NCI-H1694 treated with DMSO at 0.1 percent for 48 hours (cell line): ENCODE results near the gene RPS18.

Experiments used
- DNase-seq: peaks from one replicate; lab custom pipeline; 2025; lab: John Stamatoyannopoulos, UW

RPS18 gene

DNA sequence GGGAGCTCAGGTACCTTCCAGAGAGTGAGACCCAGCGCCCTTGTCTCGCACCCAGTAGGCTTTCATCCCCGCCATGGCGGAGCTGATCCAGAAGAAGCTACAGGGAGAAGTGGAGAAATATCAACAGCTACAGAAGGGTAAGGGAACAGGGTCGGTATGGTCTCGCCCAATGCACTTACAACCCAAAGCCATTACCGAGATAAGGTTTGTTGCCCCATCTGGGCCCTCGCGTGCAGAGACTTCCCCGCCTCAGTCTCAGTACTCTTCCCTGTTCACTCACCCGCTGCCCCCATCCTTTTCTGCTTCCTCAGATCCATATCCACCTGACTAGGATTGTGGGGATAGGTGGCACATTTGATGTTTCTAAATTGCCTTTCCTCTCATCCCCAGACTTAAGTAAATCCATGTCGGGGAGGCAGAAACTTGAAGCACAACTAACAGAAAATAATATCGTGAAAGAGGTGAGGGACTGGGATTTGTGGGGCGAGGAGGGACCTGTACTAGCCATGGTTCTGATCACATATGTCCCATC is 18.0 kb downstream of the RPS18 start:
- no peak for DNase-seq

GRCh38 chr6:33290459-33290858 is 18.6 kb downstream of the RPS18 start:
- DNase-seq: no peak

GRCh38 chr6:33292996-33293682 is 21.3 kb downstream of the RPS18 start:
- no peak for DNase-seq

DNA sequence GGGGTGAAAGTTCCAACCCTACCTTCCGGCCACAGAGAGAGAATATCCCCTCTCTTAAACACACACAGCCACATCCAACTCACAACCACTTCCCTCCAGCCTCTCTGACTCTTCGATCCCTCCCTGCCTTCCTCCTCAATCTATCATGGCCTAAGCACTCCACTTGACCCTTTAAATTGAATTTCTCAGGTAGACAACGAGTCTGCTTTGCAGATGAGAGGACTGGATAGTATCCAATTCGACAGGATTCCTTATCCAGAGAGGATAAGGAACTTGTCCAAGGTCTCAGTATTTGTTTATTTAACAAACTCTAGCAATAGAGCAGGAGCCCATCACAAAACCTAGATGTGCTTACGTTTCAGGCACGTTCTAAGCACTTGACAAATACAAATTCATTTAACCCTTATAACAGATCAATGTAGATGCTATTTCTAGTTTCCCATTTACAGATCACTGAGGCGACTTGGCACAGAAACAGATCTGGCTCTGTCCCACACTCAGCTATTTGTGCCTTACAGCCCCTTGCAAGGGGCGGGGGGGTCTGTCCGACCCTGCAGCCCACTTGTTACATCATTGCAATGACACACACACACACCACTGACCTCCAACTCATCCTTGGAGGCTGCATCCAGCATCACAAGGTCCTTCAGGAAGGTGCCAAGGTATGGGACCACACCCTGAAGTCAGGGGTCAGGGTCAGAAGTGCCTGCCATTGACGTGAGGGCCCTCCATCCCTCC is 22.4 kb downstream of the RPS18 start:
- no peak for DNase-seq

DNA sequence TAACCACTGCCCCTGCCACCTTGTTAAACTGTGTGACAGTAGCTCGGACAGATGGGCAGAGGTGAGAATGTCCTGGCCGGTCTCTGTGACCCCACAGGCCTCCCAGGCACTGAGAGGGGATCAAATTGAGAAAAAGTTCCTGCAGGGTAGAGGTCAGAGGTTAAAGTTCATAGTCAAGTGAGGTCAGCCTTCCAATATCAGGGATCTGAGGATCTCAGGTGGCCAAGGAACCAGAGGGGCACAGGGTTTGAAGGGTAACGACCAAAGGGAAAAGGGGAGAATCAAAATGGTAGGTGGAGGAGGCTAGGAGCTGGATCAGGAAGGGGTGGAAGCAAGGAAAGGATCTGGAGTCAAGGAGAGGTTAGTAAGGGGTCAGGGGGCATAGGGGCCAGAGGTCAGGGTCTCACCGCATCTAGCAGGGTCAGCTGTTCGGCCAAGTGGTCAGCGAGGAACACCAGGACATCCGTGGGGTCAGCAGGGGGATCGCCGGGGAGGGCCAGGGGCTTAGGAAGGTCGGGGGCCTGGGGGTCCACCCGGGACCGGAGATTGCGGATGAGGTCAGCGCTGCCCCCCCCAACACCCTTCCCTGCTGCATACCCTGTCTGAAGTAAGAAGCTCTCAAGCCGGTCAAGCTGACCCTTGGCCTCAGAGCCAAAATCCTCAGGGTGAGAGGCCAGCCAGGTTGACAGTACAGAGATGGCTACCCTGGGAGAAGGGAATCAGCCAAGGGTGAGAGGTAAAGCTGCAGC is 23.9 kb downstream of the RPS18 start:
- no peak for DNase-seq

DNA sequence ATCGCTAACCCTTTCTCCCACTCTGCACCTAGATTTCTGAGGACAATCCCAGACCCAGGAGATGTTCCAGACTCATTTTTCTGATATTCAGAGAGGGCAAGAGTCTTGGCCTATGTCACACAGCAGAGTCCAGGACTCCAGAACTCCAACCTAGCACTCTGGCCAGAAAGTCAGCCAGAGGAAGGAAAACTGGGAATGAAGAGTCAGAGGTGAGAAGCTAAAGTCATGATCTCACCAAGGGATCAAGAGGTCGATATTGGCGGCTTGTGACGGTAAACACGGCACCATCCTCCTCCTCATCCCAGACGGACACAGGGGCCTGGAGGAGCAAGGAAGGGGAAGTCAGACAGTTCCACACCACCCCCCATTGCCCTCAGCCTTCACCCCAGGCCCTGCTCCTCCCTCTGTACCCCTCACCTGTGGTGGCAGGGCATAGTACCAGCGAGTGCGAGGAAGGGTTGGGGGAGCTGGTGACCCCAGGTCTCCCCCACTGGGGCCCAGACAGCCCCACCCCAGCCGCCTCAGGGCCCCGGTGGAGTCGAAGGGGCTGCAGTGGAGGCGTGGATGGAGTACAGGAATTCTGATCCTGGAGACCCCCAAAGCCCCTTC is 25.0 kb downstream of the RPS18 start:
- no peak for DNase-seq

DNA sequence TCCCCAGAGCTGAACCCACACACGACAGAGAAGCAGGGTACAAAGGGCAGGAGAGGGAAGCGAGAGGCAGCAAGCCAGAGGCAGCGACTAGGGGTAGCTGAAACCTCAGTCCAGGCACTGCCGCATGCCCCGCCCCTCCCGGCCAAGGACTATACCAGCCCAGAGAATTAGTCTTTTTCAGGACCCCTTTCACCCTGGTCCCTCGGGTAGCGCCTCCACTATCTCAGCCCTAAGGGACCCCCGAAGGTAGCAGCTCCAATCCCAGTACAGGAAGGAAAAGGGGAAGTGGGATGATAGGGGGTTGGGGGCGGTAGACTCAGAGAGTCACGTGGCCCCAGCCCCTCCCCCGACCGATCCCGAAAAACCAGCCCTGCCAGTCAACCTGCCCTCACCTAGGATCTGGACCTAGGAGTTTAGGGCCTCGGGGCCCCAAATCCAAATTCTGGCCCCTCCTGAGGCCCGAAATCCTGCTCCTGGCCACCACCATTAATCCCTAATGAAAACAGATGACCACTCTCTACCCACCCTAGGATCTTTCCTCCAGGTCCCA is 25.6 kb downstream of the RPS18 start:
- DNase-seq: no peak

- no peak for DNase-seq
Observed at GRCh38 chr6:33297956-33298772, 26.3 kb downstream of the RPS18 start.

DNA sequence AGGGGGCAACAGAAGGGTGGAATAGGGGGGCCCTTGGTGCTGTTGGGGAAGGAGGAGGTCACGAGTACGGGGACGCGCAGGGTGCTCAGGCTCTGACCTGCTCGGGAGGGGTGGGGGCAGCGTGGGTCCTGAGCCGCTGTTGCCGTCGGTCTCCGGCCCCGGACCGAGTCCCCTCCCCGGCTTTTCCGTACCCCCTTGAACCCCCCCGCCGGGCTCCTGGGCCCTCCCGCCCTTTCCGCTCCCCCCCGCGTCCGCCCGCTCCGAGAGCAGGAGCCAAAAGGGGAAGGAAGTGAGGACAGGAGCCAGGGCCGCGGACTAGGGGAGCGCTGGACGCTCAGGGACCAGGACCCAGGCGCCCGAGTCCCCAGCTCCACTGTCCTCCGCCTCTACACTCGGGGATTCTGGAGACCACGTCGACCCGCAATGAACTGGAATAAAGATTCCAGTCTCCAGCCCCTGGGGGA is 26.9 kb downstream of the RPS18 start, which contains the start of gene RGL2:
TSS of gene RGL2 (minus strand) at position 170 of the 464 bp plus-strand sequence. CDS start 332 bp downstream, outside the sequence.
- no peak for DNase-seq

GRCh38 chr6:33299237-33299944 is 27.5 kb downstream of the RPS18 start:
- peak; percentile 74 for DNase-seq

DNA sequence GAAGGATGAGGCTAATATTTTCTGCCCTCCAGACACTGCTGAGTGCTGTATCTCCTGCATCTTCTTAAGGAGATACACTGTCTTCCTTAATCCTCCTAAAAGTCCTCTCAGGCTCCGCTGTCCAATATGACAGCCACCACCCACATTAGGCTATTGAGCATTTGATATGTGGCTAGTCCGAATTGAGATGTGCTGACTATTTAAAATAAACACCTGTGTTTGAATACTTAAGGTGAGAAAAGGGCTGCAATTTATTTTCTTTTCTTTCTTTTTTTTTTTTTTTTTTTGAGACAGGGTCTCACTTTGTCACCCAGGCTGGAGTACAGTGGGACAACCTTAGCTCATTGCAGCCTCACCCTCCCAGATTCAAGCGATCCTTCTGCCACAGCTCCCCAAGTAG is 30.0 kb downstream of the RPS18 start:
- DNase-seq: no peak

- DNase-seq: no peak
Observed at GRCh38 chr6:33304216-33304615, 32.3 kb downstream of the RPS18 start.

DNA sequence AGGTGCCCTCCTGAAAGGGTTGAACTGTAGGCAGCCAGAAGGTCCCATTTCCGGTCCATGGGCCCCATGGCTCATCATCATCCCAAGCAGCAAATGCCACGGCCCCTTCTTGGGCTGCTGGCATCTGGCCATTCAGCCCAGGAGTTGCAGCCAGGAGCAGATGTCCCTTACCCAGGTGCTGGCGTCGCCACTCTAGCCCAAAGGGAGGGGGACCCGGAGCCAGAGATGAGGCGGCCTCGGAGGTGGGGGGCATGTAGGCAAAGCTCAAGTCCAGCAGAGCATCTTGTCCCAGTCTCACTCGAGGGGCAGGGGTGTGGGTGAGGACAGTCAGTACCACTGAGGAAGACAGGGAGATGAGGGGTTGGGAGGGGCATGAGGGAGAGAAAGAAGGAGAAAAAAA is 33.2 kb downstream of the RPS18 start:
- no peak for DNase-seq

- no peak for DNase-seq
Observed at GRCh38 chr6:33306356-33306755, 34.5 kb downstream of the RPS18 start.

DNA sequence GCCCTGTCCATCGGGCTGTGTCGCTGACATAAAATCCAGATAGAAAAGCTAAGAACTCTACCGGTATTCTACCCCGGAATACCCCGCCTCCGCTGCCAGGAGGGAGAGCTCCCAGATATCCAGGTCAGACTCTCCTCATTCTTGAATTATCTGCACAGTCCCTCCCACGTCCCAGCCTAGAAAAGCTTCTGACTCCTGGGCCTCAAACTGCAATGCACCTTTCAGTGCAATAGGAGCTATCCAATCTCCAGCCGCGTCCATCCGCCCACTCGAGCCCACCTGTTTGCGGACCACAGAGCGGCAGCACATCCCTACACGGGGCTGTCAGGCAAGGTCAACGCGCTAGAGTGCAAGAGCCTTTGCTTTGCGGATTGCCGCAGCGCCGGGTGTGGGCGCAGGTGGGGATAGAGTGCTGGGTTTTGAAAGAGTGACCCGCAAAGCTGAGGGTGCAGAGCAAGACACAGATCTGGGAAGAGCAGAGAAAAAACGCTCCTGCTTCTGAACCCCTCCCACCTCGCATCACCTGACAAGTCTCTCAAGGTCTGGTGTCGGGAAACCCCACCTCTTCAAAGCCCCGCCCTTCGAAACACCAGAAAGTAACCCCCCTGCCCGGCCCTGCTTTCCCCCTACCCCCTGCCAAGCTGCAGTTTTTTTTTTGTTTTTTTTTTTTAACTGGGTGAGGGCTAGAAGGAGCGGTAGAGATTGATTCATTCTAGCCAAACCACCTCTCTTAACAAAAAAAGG is 40.7 kb downstream of the RPS18 start:
- DNase-seq: peak; percentile 22

DNA sequence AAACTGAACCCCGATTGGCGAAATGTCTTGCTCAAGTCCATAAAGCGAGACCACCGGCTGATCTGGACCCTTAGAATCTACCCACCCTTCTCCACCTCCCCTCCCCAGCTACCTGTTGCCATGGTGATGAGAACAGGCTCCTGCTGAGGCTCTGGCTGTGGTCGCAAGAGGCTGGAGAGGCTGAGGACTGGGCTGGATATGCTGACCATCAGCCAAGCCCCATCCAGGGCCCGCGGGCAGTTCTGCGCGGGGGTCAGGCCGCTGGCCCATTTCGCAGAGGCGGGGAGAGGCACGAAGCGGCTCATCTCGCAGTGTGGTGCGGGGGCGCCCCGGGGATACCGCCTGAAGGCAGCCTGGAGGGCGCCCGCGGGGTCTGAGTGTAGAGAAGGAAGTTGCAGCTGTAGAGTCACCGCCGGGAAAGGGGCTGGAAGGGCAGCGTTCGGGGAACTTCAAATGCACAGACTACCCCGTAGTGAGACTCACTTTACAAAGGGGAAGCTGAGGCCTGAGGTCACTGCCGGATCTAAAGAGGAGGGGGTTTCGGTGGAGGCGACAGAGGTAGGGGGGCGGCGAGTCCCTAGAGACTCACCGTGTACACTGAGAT is 41.3 kb downstream of the RPS18 start:
- no peak for DNase-seq

DNA sequence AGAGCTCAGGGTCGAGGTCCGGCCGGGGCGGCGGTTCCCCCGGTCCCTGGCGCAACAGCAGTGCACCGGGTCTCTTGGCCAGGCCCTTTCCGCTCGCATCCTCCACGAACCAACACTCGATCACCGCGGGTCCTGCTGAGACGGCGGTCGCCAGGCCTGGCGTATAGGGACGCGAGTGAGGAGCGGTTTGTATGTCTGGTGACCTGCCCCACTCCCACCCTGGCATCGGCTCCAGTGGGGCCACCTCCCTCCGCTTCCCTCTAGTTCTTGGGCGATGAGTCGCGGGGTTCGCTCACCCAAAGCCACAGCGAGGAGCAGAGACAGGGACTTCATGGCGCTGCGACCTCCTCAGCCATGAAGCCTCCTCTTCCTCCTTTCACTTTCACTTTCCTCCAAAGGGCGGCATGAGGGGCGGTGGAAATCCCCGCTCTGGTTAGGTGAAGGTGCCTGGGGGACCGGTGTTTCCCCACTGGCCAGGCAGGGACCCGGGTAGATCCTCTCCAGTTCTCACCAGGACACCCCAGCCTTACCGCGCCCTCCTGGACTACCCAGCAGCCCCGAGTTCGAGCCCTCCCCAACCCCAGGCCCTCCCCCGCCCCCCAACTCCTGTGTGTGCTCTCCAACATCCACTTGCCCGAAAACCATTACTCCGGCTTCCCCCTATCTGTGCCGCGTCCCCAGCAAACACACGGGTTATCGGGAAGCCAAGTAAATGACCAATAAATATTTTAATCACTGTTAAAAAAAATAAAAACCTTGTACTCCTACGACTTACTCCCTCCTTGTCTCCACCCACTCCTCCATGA is 42.0 kb downstream of the RPS18 start, which contains the start of gene TAPBP:
TSS of gene TAPBP (minus strand) at position 370 of the 806 bp plus-strand sequence. CDS start at position 333, 37 bp downstream.
- DNase-seq: no peak

DNA sequence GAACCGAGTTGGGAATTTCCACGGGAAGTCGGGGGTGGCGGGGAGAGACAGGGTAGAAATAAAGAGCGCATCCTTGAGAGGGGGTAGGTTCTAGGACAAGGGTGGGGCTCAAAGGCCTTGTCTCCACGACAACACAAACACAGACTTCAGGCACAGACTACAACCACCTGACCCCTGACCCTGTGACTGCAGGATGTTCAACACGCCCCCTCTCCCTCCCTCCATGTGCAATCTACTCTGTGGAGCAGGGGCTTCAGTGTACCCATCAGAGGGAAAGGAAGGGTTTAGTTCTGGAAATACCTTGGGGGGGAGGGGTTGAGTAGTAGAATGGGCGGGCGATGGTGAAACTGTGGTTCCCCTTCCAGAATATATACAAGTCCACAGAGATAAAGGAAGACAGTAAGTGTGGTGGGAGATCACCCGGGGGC is 42.7 kb downstream of the RPS18 start:
- DNase-seq: no peak
